Small intestine (tissue), 7 donors: ENCODE data around the gene FRS2. TPM values are rescaled to one million over a fixed set of nuclear protein-coding genes. Genes with fewer than 3 reads are reported as not detected.
A peak's percentile ranks its signal among the peaks of the same experiment; 100 is the strongest.

ENCODE experiments used
- DNase-seq, 2 donors: peaks; one replicate each; pipeline versions ENCODE4 v3.0.0 to v3.0.0-alpha.2; 2013
- FAIRE-seq: peaks from 2 replicates; lab custom pipeline; 2012; peaks lifted over from hg19 to GRCh38; lab: Jason Lieb, UNC
- H3K27ac ChIP-seq, 3 donors: one replicate each; pipeline ENCODE4 v1.5.1; 2013; ENCODE audit warnings: low read length in 2 of 3, mild to moderate bottlenecking in 2 of 3, control low read depth in 1 of 3, inconsistent platforms in 1 of 3, low read depth in 1 of 3, moderate library complexity in 1 of 3
- H3K27me3 ChIP-seq, 3 donors: one replicate each; pipeline ENCODE4 v1.6.1; 2013; ENCODE audit warnings: low read length in 3 of 3, inconsistent platforms in 1 of 3; ENCODE audit not compliant: control insufficient read depth in 3 of 3, insufficient read depth in 3 of 3
- H3K36me3 ChIP-seq, 3 donors: one replicate each; pipeline ENCODE4 v1.6.1; 2013; ENCODE audit warnings: low read length in 3 of 3, inconsistent platforms in 1 of 3, low read depth in 1 of 3, mild to moderate bottlenecking in 1 of 3, moderate library complexity in 1 of 3; ENCODE audit not compliant: control insufficient read depth in 3 of 3, insufficient read depth in 2 of 3
- H3K4me1 ChIP-seq, 3 donors: one replicate each; pipeline ENCODE4 v1.6.1; 2013; ENCODE audit warnings: low read length in 2 of 3, inconsistent platforms in 1 of 3, low read depth in 1 of 3, mild to moderate bottlenecking in 1 of 3, moderate library complexity in 1 of 3; ENCODE audit not compliant: control insufficient read depth in 3 of 3, insufficient read depth in 2 of 3
- H3K4me3 ChIP-seq, 3 donors: one replicate each; pipeline ENCODE4 v1.5.1; 2013; ENCODE audit warnings: low read length in 3 of 3, control low read depth in 1 of 3, inconsistent platforms in 1 of 3, low read depth in 1 of 3, mild to moderate bottlenecking in 1 of 3, moderate library complexity in 1 of 3
- H3K9me3 ChIP-seq, 2 donors: one replicate each; pipeline ENCODE4 v1.6.1; 2013; ENCODE audit warnings: low read depth in 1 of 2, low read length in 1 of 2; ENCODE audit not compliant: control insufficient read depth in 2 of 2, insufficient read depth in 1 of 2
- WGBS, 3 donors: extraction: QIAGEN DNeasy Blood & Tissue Kit; methylation state at CpG; one replicate each; pipeline ENCODE4 v1.1.7; 2013; 5-methylcytosine and 5-hydroxymethylcytosine counted together
- polyA plus RNA-seq, 4 donors: library from polyadenylated mRNA; stranded (reverse) in 3 of 4; unstranded in 1 of 4; fragments of 200-250 nt in 3 of 4; fragments of 120-200 nt in 1 of 4; gene quantifications; one replicate each; pipeline versions ENCODE4 v1.2.1 to v1.2.3, GENCODE V29; 2013
- donor health status: healthy with polysubstance abuse.
- donor health status: control.
- donor health status: control.
- donor health status: Bipolar disorder and iron deficiency.
- donor health status: healthy.

The FRS2 gene
- polyA plus RNA-seq, 4 donors, result 5.9 to 30.3 (median 9.3) TPM

- H3K27ac ChIP-seq, result peak overlapping the region in 1 of 3 donors; percentile 24
- no peak for FAIRE-seq
Observed at GRCh38 chr12:69431591-69432222, 38.5 kb upstream of the FRS2 start.

DNA sequence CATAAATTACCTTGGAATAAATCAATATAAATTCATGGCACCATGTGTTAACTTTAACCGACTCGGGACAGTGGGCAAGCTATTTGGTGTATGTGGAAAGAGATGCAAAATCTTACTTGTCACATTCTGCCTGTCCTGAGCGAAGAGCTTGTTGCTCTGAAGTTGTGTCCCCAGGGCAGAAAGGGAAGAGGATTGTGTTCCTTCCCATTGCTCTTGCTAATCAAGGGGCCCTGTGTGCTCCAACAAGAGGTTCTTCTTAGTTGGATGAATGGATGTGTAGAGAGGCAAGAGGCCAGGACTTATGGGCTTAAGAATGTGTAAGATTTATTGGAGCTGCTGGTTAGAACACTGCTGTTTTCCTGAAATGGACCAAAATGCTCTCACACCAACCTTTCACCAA lies 36.5 kb upstream of the FRS2 start:
- Histone ChIP-seq H3K27ac (no peak overlapping the region), H3K36me3 (no peaks in the 10 kb centered on the region), H3K9me3 (no peaks in the 10 kb centered on the region), H3K4me1 (no peaks in the 10 kb centered on the region), H3K27me3 (no peaks in the 10 kb centered on the region), H3K4me3 (no peak overlapping the region)
- FAIRE-seq (no peak), DNase-seq (no peak)
- 95 to 99% (median 98%) methylated on average over 3 of the region's 3 CpGs for WGBS, 3 donors

More at GRCh38 chr12:69431591-69432222, 38.5 kb upstream of the FRS2 start:
- no peaks in the 10 kb centered on the region for H3K27me3 ChIP-seq
- H3K4me3 ChIP-seq, result no peak overlapping the region
- no peaks in the 10 kb centered on the region for H3K36me3 ChIP-seq
- 63 to 77% (median 75%) methylated on average over 8 of the region's 8 CpGs for WGBS, 3 donors
- no peaks in the 10 kb centered on the region for H3K4me1 ChIP-seq
- no peaks in the 10 kb centered on the region for H3K9me3 ChIP-seq
- DNase-seq, result no peak

GRCh38 chr12:69435644-69436043 lies 34.5 kb upstream of the FRS2 start:
- DNase-seq, result no peak
- H3K27me3 ChIP-seq, result no peaks in the 10 kb centered on the region
- no peak overlapping the region for H3K4me3 ChIP-seq
- 52 to 82% (median 70%) methylated on average over 1 of the region's 1 CpG for WGBS, 3 donors
- H3K9me3 ChIP-seq, result no peaks in the 10 kb centered on the region
- no peak for FAIRE-seq
- no peaks in the 10 kb centered on the region for H3K4me1 ChIP-seq
- H3K27ac ChIP-seq, result no peak overlapping the region
- H3K36me3 ChIP-seq, result no peaks in the 10 kb centered on the region

DNA sequence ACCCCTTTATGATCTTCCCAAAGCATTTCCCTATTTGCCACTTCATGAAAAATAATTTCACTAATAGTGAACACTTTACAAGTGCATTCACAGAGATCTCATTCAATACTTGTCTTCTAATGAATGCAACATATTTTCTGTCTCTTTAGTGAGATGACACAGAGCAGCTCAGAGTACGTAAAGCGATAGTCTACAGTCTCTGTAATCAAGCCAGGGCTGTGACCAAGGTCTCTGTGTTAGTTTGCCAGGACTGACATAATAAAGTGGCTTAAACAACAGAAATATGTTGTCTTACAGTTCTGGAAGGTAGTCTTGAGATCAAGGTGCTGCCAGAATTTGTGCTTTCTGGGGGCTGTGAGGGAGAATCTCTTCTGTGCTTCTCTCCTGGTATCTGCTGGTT lies 33.1 kb upstream of the FRS2 start:
- FAIRE-seq, result no peak
- H3K9me3 ChIP-seq, result no peaks in the 10 kb centered on the region
- no peaks in the 10 kb centered on the region for H3K27me3 ChIP-seq
- no peak for DNase-seq
- no peak overlapping the region for H3K4me3 ChIP-seq
- H3K4me1 ChIP-seq, result no peaks in the 10 kb centered on the region
- no peaks in the 10 kb centered on the region for H3K36me3 ChIP-seq
- 76 to 91% (median 87%) methylated on average over 2 of the region's 2 CpGs for WGBS, 3 donors
- H3K27ac ChIP-seq, result no peak overlapping the region

- WGBS, 3 donors, result 83 to 95% (median 94%) methylated on average over 3 of the region's 3 CpGs
Observed at GRCh38 chr12:69438539-69438938, 31.6 kb upstream of the FRS2 start.

DNA sequence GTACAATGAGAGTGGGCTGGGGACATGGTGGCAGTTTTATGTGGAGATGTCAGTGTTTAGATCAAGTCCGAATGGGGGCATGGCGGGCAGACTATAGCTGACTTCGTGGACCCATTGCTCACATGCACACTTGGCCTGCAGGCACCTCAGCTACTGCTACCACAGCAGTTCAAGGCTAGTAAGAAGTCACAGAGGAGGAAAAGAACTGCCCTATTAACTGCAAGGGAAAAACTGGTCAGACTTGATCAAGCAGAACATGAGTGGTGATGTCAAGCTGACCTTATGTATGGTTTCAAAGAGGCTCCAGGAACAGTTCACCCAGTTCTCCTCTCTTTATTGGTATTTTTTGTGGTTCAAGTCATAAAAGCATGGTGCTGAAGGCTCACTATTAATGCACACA lies 30.2 kb upstream of the FRS2 start:
- Histone ChIP-seq H3K4me1 (no peaks in the 10 kb centered on the region), H3K27me3 (no peaks in the 10 kb centered on the region), H3K36me3 (no peaks in the 10 kb centered on the region), H3K9me3 (no peaks in the 10 kb centered on the region), H3K27ac (no peak overlapping the region), H3K4me3 (no peak overlapping the region)
- WGBS, 3 donors, result 86 to 94% (median 92%) methylated on average over 3 of the region's 3 CpGs
- no peak for FAIRE-seq
- no peak for DNase-seq

More at GRCh38 chr12:69438539-69438938, 31.6 kb upstream of the FRS2 start:
- no peaks in the 10 kb centered on the region for H3K9me3 ChIP-seq
- DNase-seq, result no peak
- no peak overlapping the region for H3K27ac ChIP-seq
- H3K4me1 ChIP-seq, result no peaks in the 10 kb centered on the region
- no peak overlapping the region for H3K4me3 ChIP-seq
- no peaks in the 10 kb centered on the region for H3K27me3 ChIP-seq
- no peaks in the 10 kb centered on the region for H3K36me3 ChIP-seq
- FAIRE-seq, result no peak

DNA sequence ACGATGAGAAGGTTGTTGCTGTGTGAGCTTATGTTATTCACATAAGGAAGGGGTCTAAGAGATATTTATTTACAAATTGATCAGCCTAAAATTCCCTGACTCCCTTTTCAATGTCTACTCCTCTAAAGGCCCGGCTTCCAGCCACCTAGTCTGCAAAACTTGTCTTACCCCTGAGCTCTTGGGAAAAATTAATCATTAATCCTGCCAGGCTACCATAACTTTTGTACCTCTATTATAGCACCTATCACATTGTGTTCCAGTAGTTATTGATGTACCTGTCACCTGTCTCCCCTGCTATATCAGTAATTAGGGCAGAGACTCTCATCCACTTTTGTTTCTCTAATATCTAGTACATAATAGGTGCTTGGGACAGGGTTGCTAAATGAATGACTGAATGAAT lies 29.3 kb upstream of the FRS2 start:
- Histone ChIP-seq H3K4me1 (no peaks in the 10 kb centered on the region), H3K27ac (no peak overlapping the region), H3K36me3 (no peaks in the 10 kb centered on the region), H3K27me3 (no peaks in the 10 kb centered on the region), H3K9me3 (no peaks in the 10 kb centered on the region), H3K4me3 (no peak overlapping the region)
- 31 to 52% (median 38%) methylated on average over 2 of the region's 2 CpGs for WGBS, 3 donors
- peak in 1 of 2 donors; percentile 51 for DNase-seq
- FAIRE-seq, result no peak

- H3K27ac ChIP-seq, result no peak overlapping the region
- H3K27me3 ChIP-seq, result no peaks in the 10 kb centered on the region
- no peak overlapping the region for H3K4me3 ChIP-seq
- H3K4me1 ChIP-seq, result no peaks in the 10 kb centered on the region
- FAIRE-seq (no peak), DNase-seq (no peak)
- no peaks in the 10 kb centered on the region for H3K9me3 ChIP-seq
- 82 to 87% (median 86%) methylated on average over 3 of the region's 3 CpGs for WGBS, 3 donors
- H3K36me3 ChIP-seq, result no peaks in the 10 kb centered on the region
Observed at GRCh38 chr12:69442894-69443293, 27.3 kb upstream of the FRS2 start.

GRCh38 chr12:69443916-69444315 lies 26.3 kb upstream of the FRS2 start:
- Histone ChIP-seq H3K4me3 (no peak overlapping the region), H3K4me1 (peaks cover 0 to 3% (median 0%) of the 10 kb centered on the region in 3 donors), H3K27me3 (no peaks in the 10 kb centered on the region), H3K27ac (no peak overlapping the region), H3K36me3 (no peaks in the 10 kb centered on the region), H3K9me3 (no peaks in the 10 kb centered on the region)
- no peak for DNase-seq
- FAIRE-seq, result no peak
- 88 to 94% (median 89%) methylated on average over 5 of the region's 5 CpGs for WGBS, 3 donors
